Mesenteric fat pad (tissue), 1 donor: Measurements from ENCODE around the gene MLF2. TPM values are rescaled to one million over a fixed set of nuclear protein-coding genes. Genes with fewer than 3 reads are reported as not detected.

Source experiments
- total RNA-seq: library from RNA; stranded (reverse); fragmentation: NEBNext Ultra II Directional; extraction: Animal tissue kit (Norgen Biotek cat#: 25700); gene quantifications from one replicate; pipeline ENCODE4 v1.2.1, GENCODE V29; 2021
- donor health status: DM: yes; HTN: yes; CAD: no.

The MLF2 gene
- total RNA-seq, 1 donor from 2014 or later: 145 TPM

Other genes with a start within 250 kb of the MLF2 start
- gene GAPDH, start 218.6 kb downstream of the MLF2 start, total RNA-seq: 1,402 TPM
- gene IFFO1, start 197.1 kb downstream of the MLF2 start, total RNA-seq: 22.5 TPM
- gene NOP2, start 184.8 kb downstream of the MLF2 start, total RNA-seq: 56.0 TPM
- 218 TPM for gene CHD4, start 145.8 kb downstream of the MLF2 start, total RNA-seq
- 2.5 TPM for gene LPAR5, start 117.2 kb downstream of the MLF2 start, total RNA-seq
- gene ACRBP, start 105.7 kb downstream of the MLF2 start, total RNA-seq: 2.5 TPM
- gene ING4, start 90.0 kb downstream of the MLF2 start, total RNA-seq: 16.7 TPM
- 39.3 TPM for gene ZNF384, start 63.8 kb downstream of the MLF2 start, total RNA-seq
- 0.16 TPM for gene PIANP, start 52.3 kb downstream of the MLF2 start, total RNA-seq
- gene COPS7A, start 29.1 kb downstream of the MLF2 start, total RNA-seq: 57.5 TPM
- gene PTMS, start 13.2 kb upstream of the MLF2 start, total RNA-seq: 161 TPM
- gene LAG3, start 19.4 kb upstream of the MLF2 start, total RNA-seq: 1.3 TPM
- gene CD4, start 36.4 kb upstream of the MLF2 start, total RNA-seq: 31.3 TPM
- 7.0 TPM for gene GPR162, start 68.7 kb upstream of the MLF2 start, total RNA-seq
- 11.1 TPM for gene P3H3, start 75.3 kb upstream of the MLF2 start, total RNA-seq
- 1.2 TPM for gene GNB3, start 87.8 kb upstream of the MLF2 start, total RNA-seq
- 0.16 TPM for gene CDCA3, start 98.1 kb upstream of the MLF2 start, total RNA-seq
- gene USP5, start 99.0 kb upstream of the MLF2 start, total RNA-seq: 74.8 TPM
- 383 TPM for gene TPI1, start 114.4 kb upstream of the MLF2 start, total RNA-seq
- 4.6 TPM for gene SPSB2, start 120.2 kb upstream of the MLF2 start, total RNA-seq
- gene LRRC23, start 151.7 kb upstream of the MLF2 start, total RNA-seq: 4.2 TPM
- gene ENO2, start 161.4 kb upstream of the MLF2 start, total RNA-seq: 5.3 TPM
- 148 TPM for gene ATN1, start 174.8 kb upstream of the MLF2 start, total RNA-seq
- gene RNU7-1, start 190.7 kb upstream of the MLF2 start, total RNA-seq: not detected
- gene C12orf57, start 190.9 kb upstream of the MLF2 start, total RNA-seq: 125 TPM
- gene PTPN6, start 198.2 kb upstream of the MLF2 start, total RNA-seq: 47.2 TPM
- 143 TPM for gene PHB2, start 217.5 kb upstream of the MLF2 start, total RNA-seq
- 44.3 TPM for gene EMG1, start 217.8 kb upstream of the MLF2 start, total RNA-seq